ACHN (cell line): ENCODE measurements around the gene KAT8.
"Not testable (repeated sequence)": the region's sequence is repeated elsewhere in the genome, so short reads cannot be mapped to it uniquely, and the experiment has no call there.

Source experiments
- DNase-seq: peaks from one replicate; pipeline ENCODE4 v3.0.0-alpha.2; 2015
- in situ Hi-C: cut with HindIII; loops from 2 replicates; pipeline ENCODE4 v1.10.0; 2017; ENCODE audit warnings: low sequenced_read_pairs, low pct_ligation_motif_present, low pct_unique_long_range_greater_than_20kb

KAT8 gene

DNA sequence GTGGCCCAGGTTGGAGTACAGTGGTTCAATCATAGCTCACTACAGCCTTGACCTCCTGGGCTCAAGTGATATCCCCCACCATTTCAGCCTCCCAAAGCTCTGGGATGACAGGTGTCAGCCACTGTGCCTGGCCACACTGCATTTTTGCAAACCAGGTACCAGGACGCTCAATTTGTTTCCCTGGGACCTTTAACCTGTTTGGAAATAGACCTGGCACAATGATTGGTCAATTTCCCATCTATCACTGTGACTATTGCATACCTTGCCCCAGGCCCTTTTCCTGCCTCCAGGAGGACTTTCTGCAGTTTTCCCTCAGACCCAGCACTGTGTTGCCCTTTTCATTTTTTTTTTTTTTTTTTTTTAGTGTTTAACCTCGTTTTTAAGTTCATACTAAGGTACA, 51.4 kb downstream of the KAT8 start:
- no peak for DNase-seq
- in situ Hi-C loops: no loop called here

DNA sequence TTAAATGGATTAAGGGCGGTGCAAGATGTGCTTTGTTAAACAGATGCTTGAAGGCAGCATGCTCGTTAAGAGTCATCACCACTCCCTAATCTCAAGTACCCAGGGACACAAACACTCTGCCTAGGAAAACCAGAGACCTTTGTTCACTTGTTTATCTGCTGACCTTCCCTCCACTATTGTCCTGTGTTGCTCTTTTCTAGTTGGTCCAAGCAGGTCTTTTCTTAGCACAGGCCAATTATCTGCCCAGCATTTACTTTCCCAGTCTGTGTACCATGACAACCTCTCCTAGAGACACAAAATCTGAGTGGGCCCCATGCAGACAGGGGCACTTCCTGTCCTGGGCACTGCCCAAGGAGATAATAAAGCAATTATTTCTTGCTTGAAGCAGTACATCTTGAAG, 52.6 kb downstream of the KAT8 start:
- in situ Hi-C loops: not testable (repeated sequence)

DNA sequence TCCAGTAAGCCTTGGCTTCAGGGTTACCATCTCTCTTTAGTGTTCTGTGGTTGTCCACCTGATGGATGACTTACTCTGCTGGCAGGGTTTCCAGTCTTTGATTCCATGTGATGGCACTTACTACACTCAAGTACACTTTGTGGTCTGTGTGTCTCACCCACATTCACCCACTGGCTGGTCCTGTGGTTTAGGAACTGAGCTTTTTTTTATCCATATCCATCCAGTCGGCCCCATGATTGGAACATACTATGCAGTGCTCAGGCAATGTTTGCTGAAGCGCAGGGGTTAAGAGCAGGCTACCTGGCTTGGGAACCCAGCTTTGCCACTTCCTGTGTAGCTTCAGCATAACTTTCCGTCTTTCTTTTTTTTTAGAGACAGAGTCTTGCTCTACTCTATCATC, 59.7 kb downstream of the KAT8 start:
- DNase-seq: peak; percentile 100
- in situ Hi-C loops: no loop called here

More for the DNA sequence above, 52.6 kb downstream of the KAT8 start:
- not testable (repeated sequence) for DNase-seq

DNA sequence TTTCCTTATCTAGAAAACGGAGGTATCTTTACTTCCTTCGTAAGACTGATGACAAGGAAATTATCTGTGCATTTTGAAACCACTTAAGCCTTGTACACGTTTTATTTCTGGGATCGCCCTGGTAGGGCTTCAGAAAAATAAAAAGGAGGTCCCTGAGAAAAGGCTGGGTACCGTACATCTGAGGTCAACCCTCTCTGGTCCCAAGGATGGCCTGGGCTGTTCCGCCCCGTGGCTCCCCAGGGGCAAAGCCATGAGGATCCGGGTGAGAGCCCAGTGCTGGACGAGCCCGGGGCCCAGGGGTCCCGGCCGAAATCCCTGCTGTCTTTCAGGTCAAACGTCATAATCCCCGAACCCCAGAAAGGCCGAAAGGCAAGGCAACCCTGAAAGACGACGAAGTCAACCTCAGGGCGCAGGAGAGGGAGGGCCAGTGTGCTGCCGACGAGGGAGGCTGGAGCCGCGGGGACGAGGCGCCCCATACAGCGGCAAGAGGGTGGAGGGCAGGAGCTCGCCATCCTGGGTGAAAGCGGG, 61.8 kb downstream of the KAT8 start:
- in situ Hi-C loops: no loop called here
- no peak for DNase-seq

DNA sequence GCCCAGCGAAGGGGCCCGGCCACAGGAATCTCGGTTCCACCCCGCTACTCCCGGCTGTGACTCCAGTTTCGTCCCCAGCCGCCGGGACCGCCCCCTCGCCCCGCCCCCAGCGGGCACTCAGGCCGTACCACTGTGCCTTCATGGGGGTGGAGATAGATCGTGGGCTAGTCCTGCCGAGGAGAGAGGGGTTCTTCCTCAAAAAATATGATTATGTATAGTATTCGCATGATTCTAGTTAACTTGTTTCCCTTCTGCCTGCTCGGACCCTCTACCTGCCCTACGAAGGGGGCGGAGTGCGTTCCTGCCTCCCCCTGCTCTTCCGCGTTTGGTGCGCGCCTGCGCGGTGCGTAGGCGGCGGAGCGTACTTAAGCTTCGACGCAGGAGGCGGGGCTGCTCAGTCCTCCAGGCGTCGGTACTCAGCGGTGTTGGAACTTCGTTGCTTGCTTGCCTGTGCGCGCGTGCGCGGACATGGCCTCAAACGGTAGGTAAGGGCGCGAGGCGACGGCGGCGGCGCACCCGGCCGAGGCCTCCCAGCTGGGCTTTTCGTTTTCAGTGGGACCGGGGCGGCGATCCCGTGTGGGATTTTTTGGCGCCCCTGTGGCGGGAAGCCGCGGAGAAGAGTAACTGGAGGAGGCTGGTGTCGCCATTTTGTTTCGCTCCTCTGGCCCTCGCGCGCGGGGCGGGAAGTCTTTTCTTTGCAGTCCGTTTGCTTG, 62.4 kb downstream of the KAT8 start, which contains the start of gene FUS:
FUS (plus strand) TSS at position 393 of the 713 bp plus-strand sequence; CDS start at position 469, 76 bp downstream.
- in situ Hi-C loops: no loop called here
- DNase-seq: peak; percentile 93
